Activated CD8-positive, alpha-beta memory T cell treated with anti-CD3 and anti-CD28 coated beads, Interleukin-2, amount 10 ng/mL, durations not matched to agents 7 days and 5 days (primary cell): ENCODE data around the gene FBXL13. TPM values are rescaled to one million over a fixed set of nuclear protein-coding genes. Genes with fewer than 3 reads are reported as not detected.
"Not testable (repeated sequence)": the region's sequence is repeated elsewhere in the genome, so short reads cannot be mapped to it uniquely, and the experiment has no call there.

ENCODE experiments used
- ATAC-seq: fragments of 150-1000 bp; cut with Tn5 transposase; one replicate; pipeline ENCODE4 v1.10.0; 2021; ENCODE audit warnings: moderate library complexity
- CTCF ChIA-PET: fragments of 350-600 bp; sonication (Branson Sonifier 250); formaldehyde crosslinking; loops from one replicate; lab custom pipeline; 2021; ENCODE audit warnings: antibody characterized with exemption; lab: Charles Lee
- DNase-seq: peaks from one replicate; pipeline ENCODE4 v3.0.0-alpha.2; 2020
- H3K27ac Mint-ChIP-seq: one replicate; pipeline ENCODE4 v1.8.0; 2021; ENCODE audit warnings: mild to moderate bottlenecking, mixed read lengths
- H3K27me3 Mint-ChIP-seq: one replicate; pipeline ENCODE4 v1.8.0; 2021; ENCODE audit warnings: mixed read lengths
- H3K36me3 Mint-ChIP-seq: one replicate; pipeline ENCODE4 v1.8.0; 2021; ENCODE audit warnings: mild to moderate bottlenecking, mixed read lengths
- H3K4me1 Mint-ChIP-seq: one replicate; pipeline ENCODE4 v1.8.0; 2021; ENCODE audit warnings: mixed read lengths
- H3K4me3 Mint-ChIP-seq: one replicate; pipeline ENCODE4 v1.8.0; 2021; ENCODE audit warnings: mild to moderate bottlenecking, moderate library complexity, mixed read lengths
- H3K9me3 Mint-ChIP-seq: one replicate; pipeline ENCODE4 v1.8.0; 2022; ENCODE audit warnings: low read depth, mixed read lengths
- total RNA-seq, 2 experiments: library from RNA; stranded (reverse); gene quantifications; one replicate each; pipeline ENCODE4 v1.2.3, GENCODE V29; 2021

Gene FBXL13
- total RNA-seq, 2 experiments from 2014 or later = 0.18 TPM; not detected in 1

- Mint-ChIP-seq H3K36me3 (peaks cover 24% of the 10 kb centered on the region), H3K27me3 (no peaks in the 10 kb centered on the region), H3K4me3 (no peak overlapping the region), H3K4me1 (no peaks in the 10 kb centered on the region), H3K9me3 (no peaks in the 10 kb centered on the region), H3K27ac (no peak overlapping the region)
- CTCF ChIA-PET = interaction anchor here (1.6 kb wide), 1 partner anchor 9 kb away, joined by 3 read pairs; no protein-coding TSS in a partner anchor
- DNase-seq = no peak
- no peak for ATAC-seq
Measured at GRCh38 chr7:103101543-103101942, 26.9 kb upstream of the FBXL13 start.

GRCh38 chr7:103100348-103100747 is 25.8 kb upstream of the FBXL13 start:
- no peaks in the 10 kb centered on the region for H3K4me1 Mint-ChIP-seq

GRCh38 chr7:103097041-103097440 is 22.4 kb upstream of the FBXL13 start:
- Mint-ChIP-seq H3K36me3 (peaks cover 15% of the 10 kb centered on the region), H3K27me3 (no peaks in the 10 kb centered on the region), H3K4me3 (no peak overlapping the region), H3K9me3 (no peaks in the 10 kb centered on the region), H3K27ac (no peak overlapping the region), H3K4me1 (no peaks in the 10 kb centered on the region)
- CTCF ChIA-PET = interaction anchor here (0.9 kb wide), 1 partner anchor 36 kb away, joined by 3 read pairs; no protein-coding TSS in a partner anchor
- ATAC-seq = no peak
- DNase-seq = no peak

More at GRCh38 chr7:103100348-103100747, 25.8 kb upstream of the FBXL13 start:
- Mint-ChIP-seq H3K9me3 (no peaks in the 10 kb centered on the region), H3K27me3 (no peaks in the 10 kb centered on the region), H3K27ac (no peak overlapping the region), H3K4me3 (no peak overlapping the region), H3K36me3 (peaks cover 24% of the 10 kb centered on the region)
- ATAC-seq (no peak), DNase-seq (no peak)
- CTCF ChIA-PET = interaction anchor here (1.6 kb wide), 1 partner anchor 8 kb away, joined by 3 read pairs; no protein-coding TSS in a partner anchor

- ATAC-seq, H3K9me3 Mint-ChIP-seq, DNase-seq, H3K27ac Mint-ChIP-seq, CTCF ChIA-PET, H3K4me3 Mint-ChIP-seq, H3K4me1 Mint-ChIP-seq, H3K27me3 Mint-ChIP-seq: not testable (repeated sequence)
- H3K36me3 Mint-ChIP-seq = peaks cover 15% of the 10 kb centered on the region
Measured at GRCh38 chr7:103095558-103095957, 21.0 kb upstream of the FBXL13 start.

- Mint-ChIP-seq H3K9me3 (no peaks in the 10 kb centered on the region), H3K4me3 (no peak overlapping the region), H3K36me3 (peaks cover 20% of the 10 kb centered on the region), H3K27me3 (no peaks in the 10 kb centered on the region), H3K4me1 (peaks cover 2% of the 10 kb centered on the region), H3K27ac (no peak overlapping the region)
- CTCF ChIA-PET = no interaction called here
- DNase-seq = no peak
- ATAC-seq = no peak
Measured at GRCh38 chr7:103094102-103094501, 19.5 kb upstream of the FBXL13 start.

- Mint-ChIP-seq H3K4me1 (peaks cover 2% of the 10 kb centered on the region), H3K36me3 (peaks cover 24% of the 10 kb centered on the region), H3K4me3 (no peak overlapping the region), H3K27me3 (no peaks in the 10 kb centered on the region), H3K27ac (no peak overlapping the region), H3K9me3 (no peaks in the 10 kb centered on the region)
- CTCF ChIA-PET = no interaction called here
- no peak for DNase-seq
- ATAC-seq = no peak
Measured at GRCh38 chr7:103093429-103093828, 18.8 kb upstream of the FBXL13 start.

GRCh38 chr7:103092321-103092720 is 17.7 kb upstream of the FBXL13 start:
- not testable (repeated sequence) for H3K4me3 Mint-ChIP-seq, H3K27me3 Mint-ChIP-seq, ATAC-seq, DNase-seq, H3K27ac Mint-ChIP-seq, H3K9me3 Mint-ChIP-seq, H3K4me1 Mint-ChIP-seq
- H3K36me3 Mint-ChIP-seq = peaks cover 28% of the 10 kb centered on the region
- CTCF ChIA-PET = interaction anchor here (1.3 to 1.8 kb wide), 2 partner anchors 9 to 25 kb away, joined by 3 read pairs; no protein-coding TSS in a partner anchor

- peaks cover 2% of the 10 kb centered on the region for H3K4me1 Mint-ChIP-seq
- H3K4me3 Mint-ChIP-seq = no peak overlapping the region
- CTCF ChIA-PET = interaction anchor here (3.2 kb wide), 1 partner anchor 9 kb away, joined by 18 read pairs; the partner anchor contains the start of genes ARMC10 and FBXL13
- no peak overlapping the region for H3K27ac Mint-ChIP-seq
- no peaks in the 10 kb centered on the region for H3K27me3 Mint-ChIP-seq
- peaks cover 21% of the 10 kb centered on the region for H3K36me3 Mint-ChIP-seq
- ATAC-seq = no peak
- DNase-seq = no peak
- no peaks in the 10 kb centered on the region for H3K9me3 Mint-ChIP-seq
Measured at GRCh38 chr7:103083210-103083609, 8.6 kb upstream of the FBXL13 start.

- CTCF ChIA-PET = interaction anchor here (0.8 to 1.6 kb wide), 2 partner anchors 20 to 22 kb away, joined by 3 to 4 read pairs; no protein-coding TSS in a partner anchor
- H3K4me1 Mint-ChIP-seq = peaks cover 6% of the 10 kb centered on the region
- no peak overlapping the region for H3K27ac Mint-ChIP-seq
- H3K36me3 Mint-ChIP-seq = peaks cover 21% of the 10 kb centered on the region
- H3K27me3 Mint-ChIP-seq = no peaks in the 10 kb centered on the region
- DNase-seq (no peak), ATAC-seq (no peak)
- H3K4me3 Mint-ChIP-seq = no peak overlapping the region
- no peaks in the 10 kb centered on the region for H3K9me3 Mint-ChIP-seq
Measured at GRCh38 chr7:103082497-103082896, 7.9 kb upstream of the FBXL13 start.

GRCh38 chr7:103080923-103081322 is 6.3 kb upstream of the FBXL13 start:
- Mint-ChIP-seq H3K4me1 (peaks cover 17% of the 10 kb centered on the region), H3K27ac (no peak overlapping the region), H3K4me3 (no peak overlapping the region), H3K27me3 (no peaks in the 10 kb centered on the region), H3K9me3 (no peaks in the 10 kb centered on the region), H3K36me3 (peaks cover 15% of the 10 kb centered on the region)
- CTCF ChIA-PET = interaction anchor here (0.5 to 1.6 kb wide), 4 partner anchors 10 to 157 kb away, joined by 3 read pairs; no protein-coding TSS in a partner anchor
- DNase-seq = no peak
- ATAC-seq = no peak

GRCh38 chr7:103079836-103080235 is 5.2 kb upstream of the FBXL13 start:
- ATAC-seq (no peak), DNase-seq (no peak)
- Mint-ChIP-seq H3K36me3 (peaks cover 11% of the 10 kb centered on the region), H3K4me1 (peaks cover 23% of the 10 kb centered on the region), H3K9me3 (no peaks in the 10 kb centered on the region), H3K4me3 (no peak overlapping the region), H3K27ac (no peak overlapping the region), H3K27me3 (no peaks in the 10 kb centered on the region)
- CTCF ChIA-PET = interaction anchor here (1.0 to 1.3 kb wide), 3 partner anchors 9 to 11 kb away, joined by 3 to 4 read pairs (median 3); no protein-coding TSS in a partner anchor

GRCh38 chr7:103078226-103078625 is 3.6 kb upstream of the FBXL13 start:
- ATAC-seq, DNase-seq, H3K27me3 Mint-ChIP-seq, H3K9me3 Mint-ChIP-seq, H3K36me3 Mint-ChIP-seq, CTCF ChIA-PET, H3K4me3 Mint-ChIP-seq, H3K27ac Mint-ChIP-seq: not testable (repeated sequence)
- H3K4me1 Mint-ChIP-seq = peaks cover 33% of the 10 kb centered on the region

- Mint-ChIP-seq H3K4me3 (no peak overlapping the region), H3K27ac (no peak overlapping the region), H3K27me3 (no peaks in the 10 kb centered on the region), H3K9me3 (no peaks in the 10 kb centered on the region), H3K36me3 (peaks cover 9% of the 10 kb centered on the region), H3K4me1 (peaks cover 33% of the 10 kb centered on the region)
- CTCF ChIA-PET = interaction anchor here (3.7 kb wide), 1 partner anchor 15 kb away, joined by 19 read pairs; no protein-coding TSS in a partner anchor
- ATAC-seq (no peak), DNase-seq (no peak)
Measured at GRCh38 chr7:103077318-103077717, 2.7 kb upstream of the FBXL13 start.

- peaks cover 9% of the 10 kb centered on the region for H3K36me3 Mint-ChIP-seq
- no peak for ATAC-seq
- H3K27me3 Mint-ChIP-seq = no peaks in the 10 kb centered on the region
- H3K27ac Mint-ChIP-seq = no peak overlapping the region
- no peak for DNase-seq
- no peak overlapping the region for H3K4me3 Mint-ChIP-seq
- CTCF ChIA-PET = interaction anchor here (3.7 kb wide), 1 partner anchor 15 kb away, joined by 19 read pairs; no protein-coding TSS in a partner anchor
- no peaks in the 10 kb centered on the region for H3K9me3 Mint-ChIP-seq
- peaks cover 33% of the 10 kb centered on the region for H3K4me1 Mint-ChIP-seq
Measured at GRCh38 chr7:103076764-103077163, 2.2 kb upstream of the FBXL13 start.
